ENCODE measurements around the gene GUK1.

DNA sequence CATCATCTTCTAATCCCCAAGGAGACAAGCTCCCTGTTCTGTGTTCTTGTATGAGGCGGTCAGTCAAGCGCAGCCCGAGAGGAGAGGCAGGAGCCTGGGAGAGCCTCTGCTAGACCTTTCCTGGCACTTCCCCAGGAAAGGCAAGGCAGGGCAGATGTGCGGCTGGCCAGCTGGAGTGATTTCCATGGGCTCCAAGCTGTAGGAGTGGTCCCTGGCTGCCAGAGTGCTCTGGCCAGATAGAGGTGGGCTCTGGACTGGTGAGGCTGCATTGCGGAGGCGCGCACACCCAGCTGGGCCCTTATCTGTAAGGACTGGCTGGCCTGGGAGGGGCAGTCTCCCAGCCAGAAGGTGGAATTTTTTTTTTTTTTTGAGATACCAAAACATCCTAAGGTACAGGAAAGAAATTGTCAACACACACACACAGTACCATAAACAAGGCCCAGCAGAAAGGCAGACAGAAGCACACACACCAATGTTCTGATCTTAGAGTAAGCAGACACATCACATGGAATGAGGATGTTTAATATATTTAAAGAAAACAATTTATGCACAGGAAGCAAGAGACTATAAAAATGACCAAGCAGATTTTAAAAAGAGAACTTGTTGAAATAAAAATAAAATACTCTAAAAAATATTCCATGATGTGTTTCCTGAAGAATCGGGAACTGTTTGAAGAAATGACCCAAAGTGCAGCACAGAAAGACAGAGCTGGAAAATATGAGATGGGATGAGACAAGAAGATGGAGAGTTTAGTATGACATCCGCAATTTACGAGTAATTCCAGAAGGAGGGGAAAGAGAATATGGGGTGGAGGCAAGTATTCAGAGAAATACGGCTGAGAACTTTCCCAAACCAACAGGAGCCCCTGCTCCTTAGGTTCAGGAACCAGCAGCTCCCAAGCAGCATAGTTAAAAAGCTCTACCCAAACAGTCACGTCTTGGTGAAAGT is 38.9 kb downstream of the GUK1 start:
- TF ChIP-seq EP300 (IDR thresholded peaks at IDR 0.05; ENCODE audit: borderline replicate concordance in 1 of 2, low read depth in 2 of 2, low read length in 2 of 2): no peak
- TF ChIP-seq, protein P1, sequence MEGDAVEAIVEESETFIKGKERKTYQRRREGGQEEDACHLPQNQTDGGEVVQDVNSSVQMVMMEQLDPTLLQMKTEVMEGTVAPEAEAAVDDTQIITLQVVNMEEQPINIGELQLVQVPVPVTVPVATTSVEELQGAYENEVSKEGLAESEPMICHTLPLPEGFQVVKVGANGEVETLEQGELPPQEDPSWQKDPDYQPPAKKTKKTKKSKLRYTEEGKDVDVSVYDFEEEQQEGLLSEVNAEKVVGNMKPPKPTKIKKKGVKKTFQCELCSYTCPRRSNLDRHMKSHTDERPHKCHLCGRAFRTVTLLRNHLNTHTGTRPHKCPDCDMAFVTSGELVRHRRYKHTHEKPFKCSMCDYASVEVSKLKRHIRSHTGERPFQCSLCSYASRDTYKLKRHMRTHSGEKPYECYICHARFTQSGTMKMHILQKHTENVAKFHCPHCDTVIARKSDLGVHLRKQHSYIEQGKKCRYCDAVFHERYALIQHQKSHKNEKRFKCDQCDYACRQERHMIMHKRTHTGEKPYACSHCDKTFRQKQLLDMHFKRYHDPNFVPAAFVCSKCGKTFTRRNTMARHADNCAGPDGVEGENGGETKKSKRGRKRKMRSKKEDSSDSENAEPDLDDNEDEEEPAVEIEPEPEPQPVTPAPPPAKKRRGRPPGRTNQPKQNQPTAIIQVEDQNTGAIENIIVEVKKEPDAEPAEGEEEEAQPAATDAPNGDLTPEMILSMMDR (IDR thresholded peaks at IDR 0.05; ENCODE audit: control extremely low read depth in 1 of 3, insufficient read depth in 1 of 3, low read depth in 1 of 3, low read length in 3 of 3): no peak
